ENCODE results near the gene NEK6.

DNA sequence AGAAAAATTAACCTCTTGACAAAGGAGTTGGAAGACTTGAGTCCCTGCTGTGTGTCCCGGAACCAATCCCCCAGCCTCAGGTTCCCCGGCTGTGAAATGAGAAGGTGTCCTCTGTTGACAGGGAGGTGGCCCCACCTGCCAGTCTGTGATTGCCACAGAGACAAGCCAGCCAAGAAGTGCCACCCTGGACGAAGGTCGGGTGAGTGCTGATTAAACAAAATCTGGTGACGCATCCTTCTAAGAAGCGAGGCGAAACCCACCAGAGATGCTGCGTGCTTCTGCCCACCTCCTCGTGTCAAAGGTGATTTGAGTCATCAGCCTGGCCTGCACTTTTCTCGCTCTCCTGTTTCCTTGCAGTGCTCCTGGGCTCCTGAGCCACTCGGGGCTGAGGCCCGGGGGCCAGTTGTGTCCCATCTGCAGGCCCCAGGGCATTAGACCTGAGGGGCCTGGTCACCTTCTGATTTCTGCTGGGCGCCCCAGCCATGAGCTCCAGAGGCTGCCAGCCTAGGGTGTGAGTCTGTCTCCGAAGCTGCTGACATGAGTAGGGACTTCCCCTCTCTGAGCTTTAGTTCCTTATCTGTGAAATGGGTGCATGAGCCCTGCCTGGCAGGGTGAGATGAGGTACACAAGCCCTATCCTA, 28.7 kb downstream of the NEK6 start:
- TF ChIP-seq POLR2A (IDR thresholded peaks at IDR 0.05; ENCODE audit: low read length) (no peak), GATA1 (IDR thresholded peaks at IDR 0.05; ENCODE audit: low read depth, low read length) (no peak)
